Non-pigmented ciliary epithelial cell (primary cell): ENCODE measurements around the gene HEPHL1.
"Not testable (repeated sequence)": the region's sequence is repeated elsewhere in the genome, so short reads cannot be mapped to it uniquely, and the experiment has no call there.

ENCODE experiments used
- DNase-seq: peaks from one replicate; pipeline ENCODE4 v3.0.0-alpha.2; 2010; ENCODE audit warnings: low read depth

Gene HEPHL1

DNA sequence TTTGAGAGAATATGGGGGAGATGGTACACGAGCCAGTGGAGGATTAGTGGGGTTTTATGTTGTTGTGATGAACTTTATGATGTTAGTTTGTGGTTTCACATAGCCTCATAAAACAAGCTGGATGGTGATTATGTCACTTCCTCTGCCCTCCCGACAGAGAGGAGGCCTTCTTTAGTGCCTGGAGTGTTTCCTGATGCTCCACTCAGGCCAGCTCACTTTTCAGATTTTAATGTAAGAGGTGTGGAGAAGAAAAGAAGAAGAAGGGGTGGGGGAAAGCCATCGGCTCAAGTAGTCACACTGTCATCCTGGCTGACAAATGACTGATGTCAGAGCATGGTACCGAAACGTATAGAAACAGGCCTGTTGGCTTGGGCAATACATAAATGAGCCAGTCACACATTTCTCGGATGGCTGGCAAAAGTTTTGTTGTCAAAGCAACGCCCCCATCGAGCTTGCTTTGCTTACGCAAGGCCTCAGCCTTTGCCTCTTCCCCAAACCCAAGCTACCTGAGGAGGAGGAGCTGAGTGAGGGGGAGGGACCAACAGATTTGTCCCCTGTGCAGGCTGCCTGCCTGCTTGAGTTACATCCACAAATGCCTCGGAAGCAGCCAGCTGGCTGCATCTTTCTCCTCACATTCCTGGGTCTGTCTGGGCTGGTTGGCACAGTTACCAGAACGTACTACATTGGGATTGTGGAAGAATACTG lies at the start of gene HEPHL1:
TSS of gene HEPHL1 (plus strand) at position 578 of the 705 bp plus-strand sequence. CDS start at position 593, 15 bp downstream.
- DNase-seq = no peak

GRCh38 chr11:93972790-93973189 lies 48.4 kb upstream of the HEPHL1 start:
- DNase-seq = no peak

DNA sequence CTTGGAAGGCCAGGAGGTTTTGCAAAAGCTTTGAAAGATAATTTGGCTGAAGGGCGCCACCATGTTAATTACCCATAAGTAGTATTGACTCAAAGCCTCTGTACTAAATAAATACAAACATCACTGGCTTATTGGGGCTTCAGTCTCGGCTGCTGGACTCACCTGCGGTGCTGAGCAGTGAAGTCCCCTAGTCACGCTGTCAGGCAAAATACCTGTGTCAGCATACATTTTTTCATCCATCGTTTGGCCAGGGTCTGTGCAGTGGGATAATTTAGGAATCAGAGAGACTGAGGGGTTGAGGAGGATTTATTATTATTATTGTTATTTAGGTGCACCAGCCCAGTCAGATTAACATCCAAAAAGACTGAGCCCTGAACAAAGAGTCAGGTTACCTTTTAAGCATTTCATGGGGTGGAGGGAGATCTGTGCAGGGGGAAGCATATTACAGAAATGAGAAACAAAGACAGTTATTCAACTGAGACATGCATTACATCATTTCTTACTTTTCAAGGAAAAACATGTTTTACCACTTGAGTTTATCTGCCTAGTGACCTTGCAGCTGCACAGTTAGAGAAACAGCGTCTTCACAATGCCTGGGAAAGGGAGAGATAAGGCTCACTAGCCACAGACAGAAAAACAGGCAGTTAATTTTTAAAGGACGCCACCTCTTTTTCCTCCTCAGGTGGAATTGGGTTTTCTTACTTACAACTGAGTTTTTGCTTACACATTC lies 47.7 kb upstream of the HEPHL1 start:
- peak; percentile 6 for DNase-seq

DNA sequence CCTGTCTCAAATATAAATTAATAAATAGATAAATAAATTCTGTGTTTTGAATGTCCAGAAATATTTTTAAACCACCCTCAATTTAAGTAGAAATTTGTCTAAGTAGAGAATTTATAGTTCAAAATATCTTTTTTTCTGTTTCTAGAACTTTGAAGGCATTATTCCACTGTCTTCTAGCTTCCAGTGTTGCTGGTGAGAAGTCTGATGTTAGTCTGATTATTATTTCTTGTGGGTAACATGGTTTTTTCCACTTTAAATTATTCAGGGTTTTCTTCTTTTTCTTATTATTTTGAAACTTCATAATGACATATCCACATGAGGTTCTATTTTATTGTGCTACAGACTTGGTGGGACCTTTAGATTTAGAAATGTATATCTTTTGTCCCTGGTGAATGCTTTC lies 46.4 kb upstream of the HEPHL1 start:
- no peak for DNase-seq

DNA sequence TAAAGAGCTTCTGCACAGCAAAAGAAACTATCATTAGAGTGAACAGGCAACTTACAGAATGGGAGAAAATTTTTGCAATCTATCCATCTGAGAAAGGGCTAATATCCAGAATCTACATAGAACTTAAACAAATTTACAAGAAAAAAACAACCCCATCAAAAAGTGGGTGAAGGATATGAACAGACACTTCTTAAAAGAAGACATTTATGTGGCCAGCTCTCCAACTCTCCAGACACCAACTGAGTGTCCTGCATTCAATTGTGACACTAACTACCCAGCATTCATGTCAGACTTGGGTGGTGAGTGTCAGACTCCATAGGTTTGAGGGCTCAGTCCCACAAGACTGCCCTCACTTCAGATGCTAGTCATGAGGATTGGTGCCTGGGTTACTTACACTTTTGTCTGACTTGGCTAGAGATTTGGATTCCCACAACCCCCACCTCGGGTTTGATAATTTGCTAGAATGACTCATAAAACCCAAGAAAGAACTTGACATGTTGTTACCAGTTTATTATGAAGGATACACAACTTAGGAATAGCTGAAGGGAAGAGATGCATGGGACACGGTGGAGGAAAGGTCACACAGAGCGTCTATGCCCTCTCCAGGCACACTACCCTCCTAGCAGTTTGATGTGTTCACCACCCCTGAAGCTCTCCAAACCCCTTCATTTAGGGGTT lies 44.4 kb upstream of the HEPHL1 start:
- not testable (repeated sequence) for DNase-seq

- no peak for DNase-seq
These were observed 37.5 kb upstream of the HEPHL1 start for GRCh38 chr11:93983542-93984195.

DNA sequence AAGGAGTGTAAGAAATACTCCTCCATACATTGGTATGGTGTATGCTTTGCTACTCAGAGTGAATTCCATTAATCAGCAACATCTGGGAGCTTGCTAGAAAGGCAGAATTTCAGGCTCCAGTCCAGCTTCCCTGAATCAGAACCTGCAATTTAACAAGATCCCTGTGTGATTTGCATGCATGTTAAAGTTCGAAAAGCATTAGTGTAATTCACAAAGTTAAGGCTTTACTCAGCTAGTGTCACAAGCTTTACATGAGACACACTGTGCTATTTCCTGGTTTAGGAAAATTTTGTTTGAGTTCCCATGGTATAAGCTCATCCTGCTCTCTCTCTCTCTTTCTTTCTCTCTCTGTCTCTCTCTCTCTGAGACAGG lies 37.0 kb upstream of the HEPHL1 start:
- DNase-seq = no peak

GRCh38 chr11:93984936-93985335 lies 36.2 kb upstream of the HEPHL1 start:
- DNase-seq = no peak

DNA sequence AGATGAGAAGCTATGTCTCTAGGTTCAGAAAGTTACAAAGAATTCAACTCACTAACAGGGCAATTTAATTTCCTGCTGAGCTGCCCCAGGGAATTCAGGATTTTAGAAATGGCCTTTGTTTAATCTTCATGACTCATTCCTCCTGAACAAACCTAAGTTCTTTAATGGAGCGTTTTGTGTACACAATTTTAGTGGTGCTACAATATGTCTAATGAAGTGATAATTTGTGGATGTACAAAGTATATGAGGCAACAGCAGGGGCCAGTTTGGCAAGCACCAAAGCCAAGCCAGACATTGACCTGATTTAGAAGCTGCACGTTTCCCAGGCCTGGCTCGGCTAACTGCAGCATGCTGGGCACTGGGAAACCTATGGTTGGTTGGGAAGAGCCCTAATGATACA lies 34.4 kb upstream of the HEPHL1 start:
- no peak for DNase-seq

GRCh38 chr11:93988455-93988854 lies 32.7 kb upstream of the HEPHL1 start:
- no peak for DNase-seq

GRCh38 chr11:93988912-93989311 lies 32.2 kb upstream of the HEPHL1 start:
- no peak for DNase-seq

DNA sequence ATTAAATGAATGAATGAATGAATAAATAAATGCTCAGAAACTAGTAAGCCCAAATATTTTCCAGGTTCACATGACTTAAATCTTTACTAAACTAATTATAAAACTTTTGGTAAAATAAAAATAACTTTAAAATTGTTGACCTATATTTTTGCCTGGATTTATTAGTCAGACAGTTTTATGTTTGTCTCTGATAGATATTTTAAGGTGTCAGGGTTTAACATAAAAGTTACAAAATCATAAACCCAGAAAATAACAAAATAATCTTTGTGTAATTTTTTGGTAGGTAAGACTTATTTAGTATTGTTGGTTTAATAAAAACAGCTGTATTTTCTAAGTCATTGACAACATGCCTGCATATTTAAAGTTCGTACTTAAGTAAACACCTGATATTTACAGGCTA lies 27.4 kb upstream of the HEPHL1 start:
- DNase-seq = no peak

DNA sequence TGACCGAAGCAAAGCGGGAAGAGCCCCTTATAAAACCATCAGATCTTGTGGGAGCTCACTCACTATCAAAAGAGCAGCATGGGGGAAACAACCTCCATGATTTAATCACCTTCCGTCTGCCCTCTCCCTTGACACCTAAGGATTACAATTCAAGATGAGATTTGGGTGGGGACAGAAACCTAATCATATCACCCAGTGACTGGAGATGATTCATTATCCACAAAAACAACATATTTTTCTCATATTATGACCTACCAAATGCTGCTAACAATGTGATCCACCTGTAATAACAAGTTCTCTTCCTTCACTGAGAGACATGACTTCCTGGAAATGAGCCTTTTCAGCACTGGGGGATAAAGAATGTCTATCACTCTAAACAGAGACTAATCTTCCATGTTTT lies 23.4 kb upstream of the HEPHL1 start:
- DNase-seq = no peak

- DNase-seq = no peak
These were observed 20.5 kb upstream of the HEPHL1 start for GRCh38 chr11:94000659-94001058.

DNA sequence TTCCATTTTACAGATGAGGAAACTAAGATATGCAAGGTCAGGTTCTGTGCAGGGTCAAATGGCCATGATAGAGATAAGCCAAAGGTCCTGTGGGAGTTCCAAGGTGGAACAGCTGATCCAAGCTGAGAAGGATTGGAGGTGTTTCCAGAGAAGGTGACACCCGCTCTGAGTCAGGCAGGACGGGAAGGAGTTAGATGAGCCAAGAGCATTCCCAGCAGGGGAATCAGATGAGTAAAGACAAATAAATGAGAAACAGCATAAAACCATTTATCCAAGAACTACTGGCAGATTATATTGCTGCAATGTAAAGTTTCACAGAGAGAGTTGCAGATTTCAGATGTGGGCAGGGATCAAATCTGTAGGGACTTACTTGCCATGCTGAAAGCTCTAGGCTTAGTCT lies 18.9 kb upstream of the HEPHL1 start:
- DNase-seq = peak; percentile 23

GRCh38 chr11:94007426-94007825 lies 13.7 kb upstream of the HEPHL1 start:
- no peak for DNase-seq

GRCh38 chr11:94007906-94008305 lies 13.2 kb upstream of the HEPHL1 start:
- DNase-seq = no peak

GRCh38 chr11:94010136-94010535 lies 11.0 kb upstream of the HEPHL1 start:
- no peak for DNase-seq

- DNase-seq = no peak
These were observed 9.7 kb upstream of the HEPHL1 start for GRCh38 chr11:94011478-94011877.

- DNase-seq = no peak
These were observed 3.7 kb upstream of the HEPHL1 start for GRCh38 chr11:94017446-94017845.

DNA sequence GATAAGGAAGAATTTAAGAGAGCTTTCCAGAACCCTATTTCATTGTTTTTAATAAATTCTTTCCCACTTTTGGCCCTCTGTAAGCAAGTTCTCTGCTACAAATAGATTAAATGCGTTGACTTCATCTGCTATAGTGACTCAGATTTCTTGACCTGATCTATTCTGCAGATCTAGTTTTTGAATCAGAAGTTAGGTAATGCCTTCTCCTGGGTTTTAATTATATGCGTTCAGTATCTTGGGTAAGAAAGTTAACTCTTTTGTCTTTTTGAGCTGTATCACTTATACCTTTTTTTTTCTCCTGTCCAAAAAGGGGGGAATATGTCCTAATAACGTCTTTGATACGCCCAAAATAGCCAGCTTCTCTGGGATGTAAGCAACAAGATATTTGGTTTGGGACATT lies 2.4 kb upstream of the HEPHL1 start:
- no peak for DNase-seq

- DNase-seq = no peak
These were observed 2.7 kb downstream of the HEPHL1 start for GRCh38 chr11:94023856-94024255.

GRCh38 chr11:94024547-94024946 lies 3.4 kb downstream of the HEPHL1 start:
- DNase-seq = no peak
